OCI-LY1 (cell line): Measurements from ENCODE around the gene ACTR3C.

Source experiments
- EZH2 ChIP-seq: fragments of 200-600 bp; sonication (generic), shearing (Covaris generic); IDR thresholded peaks from 2 replicates; pipeline ENCODE4 v1.8.0; 2017; ENCODE audit warnings: borderline replicate concordance, mixed run types, mild to moderate bottlenecking, antibody characterized with exemption, low read length, moderate library complexity, mixed read lengths
- TF ChIP-seq, protein P1 (sequence below): fragments of 200-600 bp; sonication (generic), shearing (Covaris generic); IDR thresholded peaks from 2 replicates; pipeline ENCODE4 v1.5.1; 2017; ENCODE audit warnings: mild to moderate bottlenecking, antibody characterized with exemption, low read length, moderate library complexity, mixed read lengths

DNA sequence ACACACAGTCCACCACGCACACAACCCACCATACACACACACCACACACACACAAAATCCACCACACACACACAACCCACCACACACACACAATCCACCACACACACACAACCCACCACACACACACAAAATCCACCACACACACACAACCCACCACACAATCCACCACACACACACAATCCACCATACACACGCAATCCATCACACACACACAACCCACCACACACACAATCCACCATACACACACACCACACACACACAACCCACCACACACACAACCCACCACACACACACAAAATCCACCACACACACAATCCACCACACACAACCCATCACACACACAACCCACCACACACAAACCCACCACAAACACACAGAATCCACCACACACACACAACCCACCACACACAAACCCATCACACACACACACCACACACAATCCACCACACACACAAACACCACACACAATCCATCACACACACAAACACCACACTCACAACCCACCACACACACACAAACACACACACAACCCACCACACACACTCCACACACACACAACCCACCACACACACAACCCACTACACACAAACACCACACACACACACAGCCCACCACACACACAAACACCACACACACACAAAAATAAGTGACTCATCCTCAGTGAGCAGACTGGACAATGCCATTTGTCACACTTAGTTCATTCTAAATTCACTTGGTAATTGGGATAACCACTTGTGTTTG is 36.4 kb upstream of the ACTR3C start:
- TF ChIP-seq, protein P1, sequence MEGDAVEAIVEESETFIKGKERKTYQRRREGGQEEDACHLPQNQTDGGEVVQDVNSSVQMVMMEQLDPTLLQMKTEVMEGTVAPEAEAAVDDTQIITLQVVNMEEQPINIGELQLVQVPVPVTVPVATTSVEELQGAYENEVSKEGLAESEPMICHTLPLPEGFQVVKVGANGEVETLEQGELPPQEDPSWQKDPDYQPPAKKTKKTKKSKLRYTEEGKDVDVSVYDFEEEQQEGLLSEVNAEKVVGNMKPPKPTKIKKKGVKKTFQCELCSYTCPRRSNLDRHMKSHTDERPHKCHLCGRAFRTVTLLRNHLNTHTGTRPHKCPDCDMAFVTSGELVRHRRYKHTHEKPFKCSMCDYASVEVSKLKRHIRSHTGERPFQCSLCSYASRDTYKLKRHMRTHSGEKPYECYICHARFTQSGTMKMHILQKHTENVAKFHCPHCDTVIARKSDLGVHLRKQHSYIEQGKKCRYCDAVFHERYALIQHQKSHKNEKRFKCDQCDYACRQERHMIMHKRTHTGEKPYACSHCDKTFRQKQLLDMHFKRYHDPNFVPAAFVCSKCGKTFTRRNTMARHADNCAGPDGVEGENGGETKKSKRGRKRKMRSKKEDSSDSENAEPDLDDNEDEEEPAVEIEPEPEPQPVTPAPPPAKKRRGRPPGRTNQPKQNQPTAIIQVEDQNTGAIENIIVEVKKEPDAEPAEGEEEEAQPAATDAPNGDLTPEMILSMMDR = no peak
- TF ChIP-seq EZH2 = no peak
